GM23338 (cell line): ENCODE measurements around the gene CDC16. TPM values are rescaled to one million over a fixed set of nuclear protein-coding genes. Genes with fewer than 3 reads are reported as not detected.
A peak's percentile ranks its signal among the peaks of the same experiment; 100 is the strongest.

Experiments
- ATAC-seq: fragments of 200-7000 bp; cut with Tn5 transposase; 3 replicates; pipeline ENCODE4 v1.9.1; 2020
- DNase-seq: peaks from one replicate; pipeline ENCODE4 v3.0.0-alpha.2; 2015; ENCODE audit warnings: low spot score
- H2AFZ ChIP-seq: fragments of 200-600 bp; sonication (generic); 2 replicates; pipeline ENCODE4 v1.8.0; 2016; ENCODE audit warnings: antibody characterized with exemption, mild to moderate bottlenecking, moderate library complexity
- H3F3A ChIP-seq: fragments of 200-600 bp; sonication (generic); replicated peaks from 2 replicates; pipeline ENCODE4 v1.8.0; 2017; ENCODE audit warnings: antibody characterized with exemption, mixed run types, low read depth
- H3K27ac ChIP-seq: fragments of 200-600 bp; sonication (generic); 2 replicates; pipeline ENCODE4 v1.6.1; 2016; ENCODE audit warnings: low read depth
- H3K27me3 ChIP-seq: fragments of 200-600 bp; sonication (generic); 2 replicates; pipeline ENCODE4 v1.8.0; 2016; ENCODE audit warnings: mild to moderate bottlenecking, mixed run types, moderate library complexity; ENCODE audit not compliant: insufficient read depth
- H3K36me3 ChIP-seq: fragments of 200-600 bp; sonication (generic); 2 replicates; pipeline ENCODE4 v1.8.0; 2016; ENCODE audit warnings: mild to moderate bottlenecking; ENCODE audit not compliant: insufficient read depth
- H3K4me1 ChIP-seq: fragments of 200-600 bp; sonication (generic); 2 replicates; pipeline ENCODE4 v1.8.0; 2016; ENCODE audit warnings: mild to moderate bottlenecking, moderate library complexity; ENCODE audit not compliant: insufficient read depth
- H3K4me2 ChIP-seq: fragments of 200-600 bp; sonication (generic); 2 replicates; pipeline ENCODE4 v1.7.1; 2017; ENCODE audit warnings: mixed run types
- H3K4me3 ChIP-seq: fragments of 200-600 bp; sonication (generic); 2 replicates; pipeline ENCODE4 v1.6.1; 2016; ENCODE audit warnings: mixed run types
- H3K79me2 ChIP-seq: fragments of 200-600 bp; sonication (generic); replicated peaks from 2 replicates; pipeline ENCODE4 v1.8.0; 2017; ENCODE audit warnings: mild to moderate bottlenecking; ENCODE audit not compliant: insufficient read depth
- H3K9me2 ChIP-seq: fragments of 200-600 bp; sonication (generic); 2 replicates; pipeline ENCODE4 v1.8.0; 2017; ENCODE audit not compliant: insufficient read depth
- H4K20me1 ChIP-seq: fragments of 200-600 bp; sonication (generic); replicated peaks from 2 replicates; pipeline ENCODE4 v1.8.0; 2017; ENCODE audit warnings: mild to moderate bottlenecking; ENCODE audit not compliant: insufficient read depth
- H3K27ac Mint-ChIP-seq: 2 replicates; pipeline ENCODE4 v1.8.0; 2020; ENCODE audit warnings: inconsistent platforms, mild to moderate bottlenecking, moderate library complexity, mixed read lengths
- H3K27me3 Mint-ChIP-seq: 3 replicates; pipeline ENCODE4 v1.8.0; 2022; ENCODE audit warnings: low read depth, mild to moderate bottlenecking, moderate library complexity, mixed read lengths, inconsistent platforms; ENCODE audit not compliant: insufficient read depth, poor library complexity
- H3K36me3 Mint-ChIP-seq: 3 replicates; pipeline ENCODE4 v1.8.0; 2021; ENCODE audit warnings: low read depth, mild to moderate bottlenecking, inconsistent platforms, moderate library complexity, mixed read lengths
- H3K4me1 Mint-ChIP-seq: 3 replicates; pipeline ENCODE4 v1.8.0; 2020; ENCODE audit warnings: mild to moderate bottlenecking, inconsistent platforms, mixed read lengths
- H3K4me3 Mint-ChIP-seq: 3 replicates; pipeline ENCODE4 v1.8.0; 2021; ENCODE audit warnings: moderate library complexity, mild to moderate bottlenecking, inconsistent platforms, mixed read lengths
- H3K9me3 Mint-ChIP-seq: 3 replicates; pipeline ENCODE4 v1.8.0; 2020; ENCODE audit warnings: moderate library complexity, mild to moderate bottlenecking, inconsistent platforms, mixed read lengths
- CREB1 ChIP-seq: fragments of 250-450 bp; sonication (Bioruptor Pico); IDR thresholded peaks from 2 replicates; pipeline ENCODE4 v1.5.0; 2020; ENCODE audit warnings: low read depth, mild to moderate bottlenecking, moderate library complexity
- CTCF ChIP-seq, 2 experiments: fragments of 200-600 bp in 1 of 2; sonication (generic) in 1 of 2; conservative IDR thresholded peaks; 2 replicates each; pipeline versions ENCODE4 v1.5.1 to v1.6.1; 2016 to 2017; ENCODE audit warnings: antibody characterized with exemption in 2 of 2, low read depth in 2 of 2, mild to moderate bottlenecking in 2 of 2, moderate library complexity in 1 of 2
- REST ChIP-seq: IDR thresholded peaks from one replicate; pipeline ENCODE4 v1.6.1; 2018; ENCODE audit warnings: antibody characterized with exemption; ENCODE audit not compliant: unreplicated experiment
- STAT1 ChIP-seq: IDR thresholded peaks from one replicate; pipeline ENCODE4 v1.6.1; 2016; ENCODE audit warnings: antibody characterized with exemption; ENCODE audit not compliant: unreplicated experiment
- ZNF331 ChIP-seq: fragments of 250-450 bp; sonication (Bioruptor Pico); IDR thresholded peaks from 2 replicates; pipeline ENCODE4 v1.5.0; 2020; ENCODE audit warnings: low read depth, mild to moderate bottlenecking, moderate library complexity
- polyA plus RNA-seq: library from polyadenylated mRNA; unstranded; fragments of >200 nt; fragmentation: Nextera tagmentation; extraction: Ambion mirVana; gene quantifications from 2 replicates; pipeline ENCODE4 v1.2.1, GENCODE V29; 2016
- total RNA-seq: library from RNA; depleted of rRNA; stranded (reverse); fragments of >200 nt; shearing (Covaris generic); gene quantifications from 2 replicates; pipeline ENCODE4 v1.2.3, GENCODE V29; 2014

CDC16 gene
- total and polyA plus RNA-seq, 2 experiments from 2014 or later: 86.1 to 91.3 TPM

- Mint-ChIP-seq H3K4me1 (peaks cover 48% of the 10 kb centered on the region), H3K27me3 (peaks cover 18% of the 10 kb centered on the region), H3K9me3 (no peaks in the 10 kb centered on the region; the same call in 2 of the 3 replicates), H3K36me3 (no peaks in the 10 kb centered on the region), H3K4me3 (no peak overlapping the region), H3K27ac (no peak overlapping the region)
- TF ChIP-seq CTCF (conservative IDR thresholded peaks at IDR 0.05; ENCODE audit: low read depth in 2 of 2) (no peak), STAT1 (no peak), REST (no peak)
- Histone ChIP-seq H3F3A (peaks cover 17% of the 10 kb centered on the region), H3K79me2 (no peaks in the 10 kb centered on the region), H3K27ac (no peak overlapping the region), H2AFZ (no peak overlapping the region), H3K4me2 (no peak overlapping the region), H3K9me2 (no peaks in the 10 kb centered on the region), H3K4me1 (peaks cover 38% of the 10 kb centered on the region), H3K36me3 (no peaks in the 10 kb centered on the region), H3K4me3 (no peak overlapping the region), H3K27me3 (no peaks in the 10 kb centered on the region), H4K20me1 (no peaks in the 10 kb centered on the region)
- DNase-seq (no peak), ATAC-seq (no peak)
These were observed 8.6 kb upstream of the CDC16 start for GRCh38 chr13:114226088-114226487.

GRCh38 chr13:114226699-114227323, 7.9 kb upstream of the CDC16 start:
- Histone ChIP-seq H3K4me3 (no peak overlapping the region; the same call in 1 of the 2 replicates), H4K20me1 (no peaks in the 10 kb centered on the region), H3K9me2 (no peaks in the 10 kb centered on the region), H3K27me3 (no peaks in the 10 kb centered on the region), H3F3A (peaks cover 17% of the 10 kb centered on the region), H3K79me2 (no peaks in the 10 kb centered on the region), H3K36me3 (no peaks in the 10 kb centered on the region), H3K4me1 (peaks cover 38% of the 10 kb centered on the region), H2AFZ (0 out of 2 replicates have a peak overlapping the region, but pooled peaks have one; percentile 49), H3K4me2 (peak overlapping the region; percentile 61), H3K27ac (0 out of 2 replicates have a peak overlapping the region, but pooled peaks have one; percentile 20)
- TF ChIP-seq ZNF331 (CRISPR knock-in tag) (no peak), STAT1 (no peak), CREB1 (CRISPR knock-in tag) (peak; percentile 30; the same call in 1 of the 2 replicates), CTCF (conservative IDR thresholded peaks at IDR 0.05; ENCODE audit: low read depth in 2 of 2) (peak; percentile 86 to 99)
- Mint-ChIP-seq H3K9me3 (no peaks in the 10 kb centered on the region; the same call in 2 of the 3 replicates), H3K4me1 (peaks cover 52% of the 10 kb centered on the region), H3K4me3 (no peak overlapping the region; the same call in 2 of the 3 replicates), H3K36me3 (no peaks in the 10 kb centered on the region), H3K27ac (peak overlapping the region; percentile 56), H3K27me3 (peaks cover 18% of the 10 kb centered on the region)
- peak; percentile 94 for DNase-seq
- peak; percentile 75 for ATAC-seq
